Natural killer cell treated with Interleukin-12 subunit alpha and Interleukin-12 subunit beta and Interleukin-15 and Interleukin-18, amount 100 ng/mL, for 72 hours (primary cell): ENCODE measurements around the gene DMPK. TPM values are rescaled to one million over a fixed set of nuclear protein-coding genes. Genes with fewer than 3 reads are reported as not detected.

Experiments
- total RNA-seq, 2 donors: library from RNA; stranded (reverse); gene quantifications; one replicate each; pipeline ENCODE4 v1.2.3, GENCODE V29; 2022

Gene DMPK
- total RNA-seq, 2 donors from 2014 or later, result 40.8 to 51.1 TPM

Other genes starting within 250 kb of the DMPK start
- 10 to 100 TPM; 17.0 to 17.5 TPM for gene OPA3, start 197.7 kb downstream of the DMPK start, total RNA-seq
- under 1 TPM in 1 of 2 donors, not detected in 1; 0.24 TPM for gene GPR4, start 180.3 kb downstream of the DMPK start, total RNA-seq
- gene EML2, start 143.1 kb downstream of the DMPK start, total RNA-seq, result 100 to 1,000 TPM; 232 to 255 TPM
- gene GIPR, start 114.3 kb downstream of the DMPK start, total RNA-seq, result 10 to 100 TPM; 29.0 to 74.0 TPM
- 100 to 1,000 TPM; 389 to 427 TPM for gene SNRPD2, start 90.5 kb downstream of the DMPK start, total RNA-seq
- 10 to 100 TPM in 1 of 2 donors, 1 to 10 TPM in 1; 8.4 to 22.7 TPM for gene QPCTL, start 89.8 kb downstream of the DMPK start, total RNA-seq
- gene FBXO46, start 51.6 kb downstream of the DMPK start, total RNA-seq, result 10 to 100 TPM; 36.9 to 53.8 TPM
- not detected for gene MEIOSIN, start 49.1 kb downstream of the DMPK start, total RNA-seq
- 1 to 10 TPM; 3.0 to 3.6 TPM for gene SIX5, start 13.2 kb downstream of the DMPK start, total RNA-seq
- 10 to 100 TPM; 51.3 to 76.6 TPM for gene DMWD, start 10.4 kb upstream of the DMPK start, total RNA-seq
- under 1 TPM; 0.38 to 0.98 TPM for gene RSPH6A, start 32.8 kb upstream of the DMPK start, total RNA-seq
- gene SYMPK, start 80.7 kb upstream of the DMPK start, total RNA-seq, result 100 to 1,000 TPM; 107 to 217 TPM
- under 1 TPM in 1 of 2 donors, not detected in 1; 0.19 TPM for gene FOXA3, start 81.8 kb upstream of the DMPK start, total RNA-seq
- 10 to 100 TPM; 14.5 to 18.2 TPM for gene IRF2BP1, start 103.7 kb upstream of the DMPK start, total RNA-seq
- gene MYPOP, start 120.1 kb upstream of the DMPK start, total RNA-seq, result 10 to 100 TPM; 10.6 to 14.9 TPM
- not detected for gene NANOS2, start 132.3 kb upstream of the DMPK start, total RNA-seq
- not detected for gene NOVA2, start 191.4 kb upstream of the DMPK start, total RNA-seq
- gene CCDC61, start 213.0 kb upstream of the DMPK start, total RNA-seq, result 10 to 100 TPM; 21.4 to 26.7 TPM
- not detected for gene PGLYRP1, start 240.6 kb upstream of the DMPK start, total RNA-seq